Activated B cell treated with CpG ODN at 0.5 μM for 24 hours (primary cell): ENCODE data around the gene EEF2. TPM values are rescaled to one million over a fixed set of nuclear protein-coding genes. Genes with fewer than 3 reads are reported as not detected.
A peak's percentile ranks its signal among the peaks of the same experiment; 100 is the strongest.
"Not testable (repeated sequence)": the region's sequence is repeated elsewhere in the genome, so short reads cannot be mapped to it uniquely, and the experiment has no call there.

Experiments
- ATAC-seq: fragments of 200-7000 bp; cut with Tn5 transposase; one replicate; pipeline ENCODE4 v1.10.0; 2021; ENCODE audit warnings: low read depth, mild to moderate bottlenecking, moderate library complexity
- CTCF ChIA-PET: fragments of 350-600 bp; sonication (Branson Sonifier 250); formaldehyde crosslinking; loops from one replicate; lab custom pipeline; 2021; ENCODE audit warnings: antibody characterized with exemption; lab: Charles Lee
- POLR2A ChIA-PET: fragments of 350-600 bp; sonication (Branson Sonifier 250); formaldehyde crosslinking; loops from one replicate; lab custom pipeline; 2021; ENCODE audit warnings: antibody characterized with exemption; lab: Charles Lee
- DNase-seq: peaks from one replicate; pipeline ENCODE4 v3.0.0; 2022
- H3K27ac Mint-ChIP-seq: one replicate; pipeline ENCODE4 v1.8.0; 2020; ENCODE audit warnings: mixed read lengths
- H3K27me3 Mint-ChIP-seq: one replicate; pipeline ENCODE4 v1.8.0; 2021; ENCODE audit warnings: mixed read lengths
- H3K36me3 Mint-ChIP-seq: one replicate; pipeline ENCODE4 v1.8.0; 2021; ENCODE audit warnings: low read depth, mixed read lengths
- H3K4me1 Mint-ChIP-seq: one replicate; pipeline ENCODE4 v1.8.0; 2021; ENCODE audit warnings: mixed read lengths
- H3K4me3 Mint-ChIP-seq: one replicate; pipeline ENCODE4 v1.8.0; 2020; ENCODE audit warnings: mild to moderate bottlenecking, mixed read lengths
- H3K9me3 Mint-ChIP-seq: one replicate; pipeline ENCODE4 v1.8.0; 2020; ENCODE audit warnings: mixed read lengths
- CTCF ChIP-seq: fragments of 200-600 bp; IDR thresholded peaks from one replicate; pipeline ENCODE4 v1.8.0; 2022; ENCODE audit warnings: antibody characterized with exemption, mild to moderate bottlenecking
- intact Hi-C: fragments of 100-400 bp; cut with micrococcal nuclease; formaldehyde crosslinking; loops from one replicate; pipeline ENCODE4 v1.15.1; 2024
- total RNA-seq: library from RNA; stranded (reverse); gene quantifications from 2 replicates; pipeline ENCODE4 v1.2.3, GENCODE V29; 2022

EEF2 gene
- total RNA-seq, 1 donor from 2014 or later: 2,958 TPM

- Mint-ChIP-seq H3K4me1 (peaks cover 7% of the 10 kb centered on the region), H3K36me3 (peaks cover 3% of the 10 kb centered on the region), H3K27me3 (peaks cover 5% of the 10 kb centered on the region), H3K9me3 (no peaks in the 10 kb centered on the region), H3K4me3 (peak overlapping the region; percentile 69), H3K27ac (no peak overlapping the region)
- CTCF ChIA-PET: no interaction called here
- intact Hi-C loops: no loop called here
- no peak for TF ChIP-seq CTCF
- peak; percentile 14 for ATAC-seq
- DNase-seq: no peak
- POLR2A ChIA-PET: interaction anchor here (0.6 kb wide), 1 partner anchor 133 kb away, joined by 14 read pairs; no protein-coding TSS in a partner anchor
These were observed 34.1 kb downstream of the EEF2 start for GRCh38 chr19:3950871-3951861.

GRCh38 chr19:3949997-3950859 lies 35.0 kb downstream of the EEF2 start:
- intact Hi-C loops: no loop called here
- Mint-ChIP-seq H3K36me3 (no peaks in the 10 kb centered on the region), H3K9me3 (no peaks in the 10 kb centered on the region), H3K4me3 (no peak overlapping the region), H3K27me3 (peaks cover 5% of the 10 kb centered on the region), H3K27ac (no peak overlapping the region), H3K4me1 (peaks cover 7% of the 10 kb centered on the region)
- no peak for DNase-seq
- ATAC-seq: no peak
- ChIA-PET CTCF (no interaction called here), POLR2A (interaction anchor here (0.6 kb wide), 1 partner anchor 132 kb away, joined by 14 read pairs; no protein-coding TSS in a partner anchor)
- TF ChIP-seq CTCF: no peak

GRCh38 chr19:3949294-3949693 lies 36.0 kb downstream of the EEF2 start:
- Mint-ChIP-seq H3K9me3 (no peaks in the 10 kb centered on the region), H3K4me3 (no peak overlapping the region), H3K4me1 (peaks cover 8% of the 10 kb centered on the region), H3K27ac (no peak overlapping the region), H3K27me3 (peaks cover 5% of the 10 kb centered on the region), H3K36me3 (no peaks in the 10 kb centered on the region)
- intact Hi-C loops: no loop called here
- TF ChIP-seq CTCF: no peak
- DNase-seq: no peak
- ATAC-seq: no peak
- ChIA-PET POLR2A (no interaction called here), CTCF (no interaction called here)

GRCh38 chr19:3947316-3947933 lies 37.8 kb downstream of the EEF2 start:
- H3K27me3 Mint-ChIP-seq, H3K4me1 Mint-ChIP-seq, H3K4me3 Mint-ChIP-seq, H3K36me3 Mint-ChIP-seq, ATAC-seq, H3K27ac Mint-ChIP-seq, CTCF ChIA-PET, DNase-seq, intact Hi-C loops, POLR2A ChIA-PET, H3K9me3 Mint-ChIP-seq: not testable (repeated sequence)

- Mint-ChIP-seq H3K4me3 (no peak overlapping the region), H3K27me3 (peaks cover 2% of the 10 kb centered on the region), H3K27ac (no peak overlapping the region), H3K36me3 (no peaks in the 10 kb centered on the region), H3K9me3 (no peaks in the 10 kb centered on the region), H3K4me1 (peaks cover 3% of the 10 kb centered on the region)
- ATAC-seq (no peak), DNase-seq (no peak)
- TF ChIP-seq CTCF: no peak
- POLR2A ChIA-PET: no interaction called here
- CTCF ChIA-PET: no interaction called here
- intact Hi-C loops: no loop called here
These were observed 39.4 kb downstream of the EEF2 start for GRCh38 chr19:3945838-3946237.
